Suppressor macrophage treated with lipopolysaccharide for 4 hours (primary cell): ENCODE data around the gene SLC1A4.
"Not testable (repeated sequence)": the region's sequence is repeated elsewhere in the genome, so short reads cannot be mapped to it uniquely, and the experiment has no call there.

Experiments used
- DNase-seq: peaks from one replicate; pipeline ENCODE4 v3.0.0-alpha.2; 2020

SLC1A4 gene

DNA sequence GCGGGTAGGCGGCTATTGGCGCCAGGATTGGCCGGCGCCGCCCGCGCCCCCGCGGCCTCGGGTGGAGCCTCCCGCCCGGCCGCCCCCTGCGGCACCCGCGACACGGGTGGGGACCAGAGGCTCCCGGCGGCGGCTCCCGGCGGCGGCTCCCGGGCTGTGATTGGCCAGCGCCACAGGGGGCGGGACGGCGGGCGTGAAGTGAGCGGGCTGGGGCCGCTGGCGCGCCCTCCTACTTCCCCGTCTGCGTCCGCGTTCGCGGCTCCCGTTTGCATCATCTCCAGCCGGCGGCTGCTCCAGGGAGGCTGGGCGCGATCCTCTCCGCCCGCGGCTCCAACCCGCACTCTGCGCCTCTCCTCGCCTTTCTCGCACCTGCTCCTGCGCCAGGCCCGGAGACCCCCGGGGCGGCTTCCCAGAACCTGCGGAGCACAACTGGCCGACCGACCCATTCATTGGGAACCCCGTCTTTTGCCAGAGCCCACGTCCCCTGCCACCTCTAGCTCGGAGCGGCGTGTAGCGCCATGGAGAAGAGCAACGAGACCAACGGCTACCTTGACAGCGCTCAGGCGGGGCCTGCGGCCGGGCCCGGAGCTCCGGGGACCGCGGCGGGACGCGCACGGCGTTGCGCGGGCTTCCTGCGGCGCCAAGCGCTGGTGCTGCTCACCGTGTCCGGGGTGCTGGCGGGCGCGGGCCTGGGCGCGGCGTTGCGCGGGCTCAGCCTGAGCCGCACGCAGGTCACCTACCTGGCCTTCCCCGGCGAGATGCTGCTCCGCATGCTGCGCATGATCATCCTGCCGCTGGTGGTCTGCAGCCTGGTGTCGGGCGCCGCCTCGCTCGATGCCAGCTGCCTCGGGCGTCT lies at the start of gene SLC1A4:
Gene SLC1A4, plus strand, starts transcription at position 274 of the 856 bp plus-strand sequence. Its CDS starts 245 bp downstream, at position 519.
- peak; percentile 98 for DNase-seq

DNA sequence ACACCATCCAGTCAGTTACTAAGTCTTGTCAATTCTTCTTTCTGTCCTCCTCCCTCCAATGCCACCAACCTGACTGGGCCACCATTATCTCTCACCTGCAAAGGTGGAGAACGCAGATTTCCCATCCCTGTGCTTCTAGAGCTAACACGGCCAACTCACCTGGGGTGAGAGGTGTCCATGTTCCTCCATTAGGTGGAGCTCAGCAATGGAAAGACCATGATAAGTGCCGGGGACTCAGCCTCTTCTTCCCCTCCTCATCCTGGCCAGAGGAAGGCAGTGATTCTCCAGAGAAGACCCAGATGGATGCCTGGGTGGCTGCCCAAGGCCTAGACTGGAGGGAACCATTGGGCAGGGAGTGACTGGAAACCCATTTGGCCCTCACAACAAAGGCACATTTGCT lies 48.1 kb upstream of the SLC1A4 start:
- DNase-seq = no peak

DNA sequence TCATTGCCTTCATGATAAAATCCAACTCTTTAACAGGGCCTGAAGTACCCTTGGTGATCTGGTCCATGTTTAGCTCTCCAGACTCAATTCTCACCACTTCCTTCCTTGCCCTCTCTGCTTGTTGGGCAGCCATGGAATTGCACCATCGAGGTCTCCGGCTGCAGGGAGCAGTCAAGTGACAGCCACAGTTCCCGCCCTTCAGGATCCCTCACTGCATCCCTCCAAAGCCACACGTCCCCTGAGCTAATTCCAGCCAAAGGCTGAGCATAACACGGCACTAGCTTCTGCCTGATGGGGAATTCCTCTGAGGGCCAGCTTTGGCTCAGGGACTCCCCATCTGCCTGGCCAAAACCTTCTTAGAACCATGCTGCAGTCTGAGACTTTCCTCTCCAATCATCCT lies 47.4 kb upstream of the SLC1A4 start:
- peak; percentile 59 for DNase-seq

DNA sequence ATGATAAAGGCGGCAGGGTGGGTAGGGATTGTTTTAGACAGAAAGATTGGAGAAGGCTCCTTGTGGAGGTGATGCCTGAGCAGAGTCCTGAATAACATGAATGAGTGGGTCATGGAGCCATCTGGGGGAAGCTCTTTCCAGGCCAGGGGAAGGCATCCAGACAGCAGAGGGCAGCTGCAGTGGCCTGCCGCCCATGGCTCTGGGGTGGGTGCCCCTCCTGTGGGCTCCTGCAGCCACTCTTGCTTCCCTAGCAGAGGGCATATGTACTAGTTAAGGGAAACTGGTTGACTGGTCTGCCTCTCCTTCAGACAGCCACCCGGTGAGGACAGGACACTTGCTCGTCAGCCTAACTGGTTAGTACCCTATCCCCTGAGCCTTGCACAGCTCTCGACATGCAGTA lies 46.5 kb upstream of the SLC1A4 start:
- DNase-seq = no peak

DNA sequence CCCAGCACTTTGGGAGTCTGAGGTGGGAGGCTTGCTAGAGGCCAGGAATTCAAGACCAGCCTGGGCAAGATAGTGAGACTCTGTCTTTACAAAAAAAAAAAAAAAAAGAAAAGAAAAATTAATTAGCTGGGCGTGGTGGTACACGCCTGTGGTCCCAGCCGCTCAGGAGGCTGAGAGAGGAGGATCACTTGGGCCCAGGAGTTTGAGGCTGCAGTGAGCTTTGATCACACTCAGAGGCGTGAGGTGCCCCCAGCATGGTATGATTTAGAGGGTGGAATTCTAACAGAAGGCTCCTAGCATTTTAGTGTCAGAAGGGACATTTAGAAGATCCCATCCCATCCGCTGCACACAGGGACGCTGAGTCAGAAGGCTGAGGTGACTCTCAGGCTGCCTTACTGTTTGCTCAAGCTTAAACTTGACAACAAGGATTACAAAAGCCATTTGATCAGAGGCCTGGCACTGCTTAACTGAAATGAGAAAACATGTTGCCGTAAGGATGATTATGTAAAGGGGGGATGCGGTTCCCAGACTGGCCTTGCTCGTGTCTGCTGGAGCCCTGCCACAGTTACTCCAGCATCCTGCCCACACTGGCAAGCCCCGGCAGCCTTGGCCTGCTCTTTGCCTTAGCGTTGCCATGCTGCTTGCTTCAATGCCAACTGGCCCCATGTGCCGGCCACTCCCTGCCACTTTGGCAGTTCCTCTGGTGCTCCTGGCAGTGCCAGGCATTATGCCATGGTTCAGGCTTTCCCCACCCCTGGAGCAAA lies 45.6 kb upstream of the SLC1A4 start:
- peak; percentile 61 for DNase-seq

DNA sequence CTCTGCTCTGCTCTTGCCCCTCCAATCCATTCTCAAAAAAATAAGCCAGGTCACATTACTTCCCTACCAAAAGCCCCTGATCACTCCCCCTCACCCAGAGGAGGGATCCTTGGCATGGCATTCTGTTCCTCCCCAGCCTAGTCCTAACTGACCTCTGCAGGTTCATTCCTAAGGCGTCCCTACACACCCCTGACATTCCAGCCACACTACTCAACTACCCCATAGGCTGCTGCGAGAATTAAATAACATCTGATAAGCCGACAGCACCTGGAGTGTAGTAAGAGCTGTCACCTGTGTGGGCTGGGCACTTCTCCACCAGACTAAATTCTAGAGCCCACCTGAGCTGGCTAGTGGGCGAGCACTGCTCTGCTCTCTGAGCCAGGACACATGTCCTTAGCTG lies 44.7 kb upstream of the SLC1A4 start:
- DNase-seq = no peak

DNA sequence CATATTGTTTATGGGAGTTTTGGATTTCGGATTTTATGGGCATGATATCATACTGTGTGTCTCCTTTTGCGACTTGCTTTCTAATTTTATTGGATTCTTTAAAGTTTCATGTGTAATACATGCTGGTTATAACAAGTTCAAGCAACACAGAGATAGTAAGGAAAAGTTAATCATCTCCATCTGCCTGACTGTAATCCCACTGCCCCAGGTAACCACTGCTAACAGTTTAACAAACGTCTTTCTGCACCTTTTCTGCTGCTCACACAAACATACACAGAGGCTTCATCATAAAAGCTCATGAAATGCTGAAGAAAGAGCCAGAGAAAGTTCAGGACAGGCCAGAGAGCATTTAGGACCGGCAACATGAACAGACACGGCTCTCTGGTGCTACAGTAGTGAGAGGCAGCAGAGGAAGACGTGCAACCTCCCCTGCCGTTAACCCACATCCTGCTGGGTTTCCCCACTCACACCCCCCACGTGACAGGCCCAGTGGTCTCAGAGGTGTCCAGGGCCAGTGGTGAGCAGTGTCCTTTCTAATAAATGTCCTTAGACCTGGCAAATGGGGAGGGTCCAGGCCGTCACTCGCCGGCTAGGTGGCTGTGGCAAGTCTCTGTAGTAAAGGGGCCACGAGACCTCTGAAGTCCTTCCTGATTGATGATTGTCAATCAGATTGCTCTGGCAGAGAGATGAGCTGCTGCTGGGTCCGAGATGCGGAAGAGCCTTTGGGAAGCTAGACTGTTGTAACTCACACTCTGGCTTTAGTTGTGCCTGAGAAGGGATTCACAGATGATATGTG lies 43.0 kb upstream of the SLC1A4 start:
- DNase-seq = peak; percentile 60

DNA sequence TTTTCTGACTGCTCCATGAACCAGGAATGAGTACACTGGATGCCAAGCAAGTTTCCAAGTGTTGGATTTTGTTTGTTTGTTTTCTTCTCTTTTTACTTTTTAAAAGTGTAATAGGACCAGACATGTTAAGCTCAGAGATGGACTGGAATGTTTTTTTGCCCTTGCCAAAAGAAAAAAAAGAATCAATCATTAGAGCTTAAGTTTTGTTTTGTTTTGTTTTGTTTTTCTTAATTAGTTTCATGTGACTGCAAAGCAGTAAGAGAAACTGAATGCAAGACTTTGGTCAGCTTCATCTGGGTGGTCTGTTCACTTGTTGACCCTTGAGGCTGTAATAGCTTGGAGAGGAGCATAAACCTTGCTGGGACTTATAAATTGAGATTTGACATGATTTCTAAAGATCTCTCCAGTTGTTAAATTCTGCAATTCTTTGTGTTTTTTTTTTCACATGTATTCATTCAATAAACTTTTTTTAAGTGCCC lies 42.4 kb upstream of the SLC1A4 start:
- DNase-seq = no peak

DNA sequence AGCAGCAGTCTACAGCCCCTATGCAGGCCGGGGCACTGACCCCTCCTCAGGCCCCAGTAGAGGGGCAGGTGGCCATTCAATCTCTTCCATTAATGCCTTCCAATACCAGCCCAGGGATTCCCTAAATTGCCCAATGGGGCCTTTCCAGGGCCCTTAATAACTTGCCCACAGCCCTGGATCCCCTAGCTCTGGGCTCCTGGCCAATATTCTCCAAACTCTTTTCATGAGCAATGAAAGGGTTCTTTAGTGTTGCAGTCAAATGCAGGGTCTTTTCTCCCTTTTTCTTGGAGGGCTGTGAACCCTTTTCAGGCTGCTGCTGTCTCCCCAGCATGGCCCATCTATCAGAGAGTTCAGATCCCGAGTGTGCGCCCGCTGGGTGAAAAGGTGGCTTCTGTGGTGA lies 41.3 kb upstream of the SLC1A4 start:
- DNase-seq = no peak

DNA sequence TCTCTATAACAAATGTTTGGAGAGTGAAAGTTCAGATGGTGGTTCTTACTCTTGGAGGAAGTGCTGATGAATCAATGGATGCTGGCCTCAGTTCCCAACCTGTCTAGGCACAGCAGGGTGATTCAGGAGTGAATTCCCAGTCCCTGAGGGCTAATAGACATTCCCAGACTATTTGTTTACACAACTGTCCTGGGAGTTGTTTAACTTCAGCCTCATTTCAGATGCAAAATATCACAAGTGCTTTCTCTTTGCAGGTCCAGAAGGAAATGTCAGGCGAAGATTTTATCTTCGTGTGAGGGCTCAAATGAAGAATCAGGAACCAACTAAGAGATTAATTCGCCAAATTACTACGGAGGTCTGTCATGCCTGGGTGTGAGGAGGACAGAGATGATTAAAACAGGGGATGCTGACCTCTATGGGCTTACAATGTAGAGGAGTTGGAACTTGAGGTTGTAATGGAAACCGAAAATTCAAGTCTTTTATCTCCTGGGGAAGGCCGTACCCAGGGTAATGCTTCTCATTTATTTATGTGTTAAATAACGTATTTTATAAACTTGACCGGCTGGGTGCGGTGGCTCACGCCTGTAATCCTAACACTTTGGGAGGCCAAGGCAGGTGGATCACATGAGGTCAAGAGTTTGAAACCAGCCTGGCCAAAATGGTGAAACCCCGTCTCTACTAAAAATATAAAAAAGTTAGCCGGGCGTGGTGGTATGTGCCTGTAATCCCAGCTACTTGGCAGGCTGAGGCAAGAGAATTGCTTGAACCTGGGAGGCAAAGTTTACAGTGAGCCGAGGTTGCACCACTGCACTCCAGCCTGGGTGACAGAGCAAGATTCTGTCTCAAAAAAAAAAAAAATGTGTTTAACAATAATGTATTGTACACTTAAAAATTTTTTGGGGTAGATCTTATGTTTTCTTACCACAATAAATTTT lies 38.7 kb upstream of the SLC1A4 start:
- no peak for DNase-seq

DNA sequence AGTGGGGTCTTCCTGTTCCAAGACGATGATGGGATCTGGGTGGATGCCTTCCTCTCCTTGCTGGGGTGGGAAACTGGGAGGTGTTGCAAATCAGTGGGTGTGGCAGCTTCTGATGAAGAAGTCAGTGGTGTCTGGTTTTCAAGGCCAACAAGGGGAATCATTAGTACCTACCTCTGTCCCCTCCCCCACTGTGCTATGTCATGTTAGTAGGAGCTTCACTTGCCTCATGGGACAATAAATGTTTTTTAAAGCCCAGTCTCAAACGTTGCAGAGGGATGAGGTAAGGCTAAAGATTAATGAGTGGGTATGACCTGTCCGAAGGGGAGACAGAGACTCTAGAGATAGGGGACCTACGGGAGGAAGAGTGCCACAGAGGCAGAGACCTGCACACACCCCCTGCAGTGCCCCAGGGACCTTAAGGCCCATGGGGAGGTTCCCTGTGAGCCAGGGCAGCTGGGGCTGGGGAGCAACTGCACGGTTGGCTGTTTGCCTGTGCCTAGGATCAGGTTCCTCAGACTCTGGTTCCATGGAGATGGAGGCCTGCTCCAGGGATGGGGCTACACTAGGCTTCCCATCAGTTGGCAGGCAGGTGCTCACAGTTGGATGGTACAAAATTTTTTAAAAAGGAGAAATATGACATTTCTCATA lies 37.8 kb upstream of the SLC1A4 start:
- no peak for DNase-seq

DNA sequence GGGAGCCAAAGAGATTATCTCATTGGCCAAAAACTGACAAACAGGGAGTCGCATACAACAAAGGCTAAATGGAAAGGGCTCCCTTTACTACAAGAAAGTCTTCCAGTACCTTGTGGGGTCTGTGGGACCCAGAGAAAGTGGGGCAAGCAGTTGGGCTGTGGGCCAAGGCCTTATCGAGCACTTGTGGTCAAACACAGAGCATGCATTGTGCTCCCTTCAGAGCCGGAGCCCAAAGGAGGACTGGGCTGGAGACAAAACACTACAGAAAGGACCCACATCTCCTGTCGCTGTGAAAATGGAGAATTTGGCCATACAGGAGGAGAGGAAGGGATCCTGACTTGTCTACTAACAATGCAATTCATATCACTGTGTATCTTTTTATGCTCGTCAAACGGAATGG lies 37.1 kb upstream of the SLC1A4 start:
- no peak for DNase-seq

DNA sequence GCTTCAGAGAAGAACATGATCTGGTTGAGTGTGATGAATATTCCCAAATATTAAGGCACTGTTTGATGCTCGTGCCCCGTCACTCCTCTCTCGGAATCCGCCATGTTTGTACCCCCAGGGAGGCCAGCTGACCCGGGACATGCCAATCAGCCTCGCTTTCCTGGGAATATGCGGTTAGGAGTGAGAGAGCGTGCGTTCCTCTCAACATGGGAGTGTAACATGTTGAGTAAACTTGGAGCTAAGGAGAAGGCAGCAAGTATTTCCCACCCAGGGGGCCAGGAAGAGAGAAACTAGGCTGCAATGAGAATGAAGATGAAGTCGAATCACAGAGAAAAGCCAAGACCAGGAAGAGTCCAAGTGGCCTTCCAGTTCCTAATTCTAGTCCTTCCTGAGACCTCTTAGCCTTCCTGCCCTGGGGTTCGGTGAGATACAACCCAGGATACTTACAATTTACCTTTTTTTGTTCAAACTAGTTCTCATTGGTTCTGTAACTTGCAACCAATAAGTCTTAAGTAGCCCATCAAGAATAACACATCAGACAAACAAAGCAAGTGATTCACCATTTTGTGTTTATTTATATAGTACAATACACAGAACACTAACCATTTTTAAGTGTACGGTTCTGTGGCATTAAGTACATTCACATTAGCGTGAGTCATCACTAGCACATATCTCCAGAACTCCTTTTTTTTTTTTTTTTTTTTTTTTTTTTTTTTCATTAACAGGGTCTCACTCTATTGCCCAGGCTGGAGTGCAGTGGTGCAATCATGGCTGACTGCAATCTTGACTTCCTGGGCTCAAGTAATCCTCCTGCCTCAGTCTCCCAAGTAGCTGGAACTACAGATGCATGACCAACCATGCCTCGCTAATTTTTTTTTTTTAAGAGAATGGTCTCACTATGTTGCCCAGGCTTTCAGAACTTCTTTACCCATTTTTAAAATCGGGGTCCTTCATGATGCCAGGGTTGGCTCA lies 36.4 kb upstream of the SLC1A4 start:
- DNase-seq = no peak

DNA sequence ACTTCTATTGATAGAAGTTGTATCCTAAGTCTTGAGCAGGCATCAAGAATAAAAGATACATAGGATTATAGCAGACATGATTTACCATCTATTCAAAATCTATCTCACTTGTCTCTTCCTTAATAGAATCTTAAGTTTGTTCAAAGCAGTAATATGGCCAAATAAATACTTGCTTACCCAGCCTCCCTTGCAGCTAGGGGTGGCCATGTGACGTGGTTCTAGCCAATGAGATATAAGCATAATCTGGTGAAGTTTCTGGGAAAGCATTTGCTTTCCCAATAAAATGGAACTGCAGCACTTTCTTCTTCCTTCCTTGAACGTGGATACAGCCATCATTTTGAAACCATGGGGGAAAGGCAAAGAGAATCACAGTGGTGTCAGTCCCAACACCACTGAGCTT lies 33.7 kb upstream of the SLC1A4 start:
- no peak for DNase-seq

DNA sequence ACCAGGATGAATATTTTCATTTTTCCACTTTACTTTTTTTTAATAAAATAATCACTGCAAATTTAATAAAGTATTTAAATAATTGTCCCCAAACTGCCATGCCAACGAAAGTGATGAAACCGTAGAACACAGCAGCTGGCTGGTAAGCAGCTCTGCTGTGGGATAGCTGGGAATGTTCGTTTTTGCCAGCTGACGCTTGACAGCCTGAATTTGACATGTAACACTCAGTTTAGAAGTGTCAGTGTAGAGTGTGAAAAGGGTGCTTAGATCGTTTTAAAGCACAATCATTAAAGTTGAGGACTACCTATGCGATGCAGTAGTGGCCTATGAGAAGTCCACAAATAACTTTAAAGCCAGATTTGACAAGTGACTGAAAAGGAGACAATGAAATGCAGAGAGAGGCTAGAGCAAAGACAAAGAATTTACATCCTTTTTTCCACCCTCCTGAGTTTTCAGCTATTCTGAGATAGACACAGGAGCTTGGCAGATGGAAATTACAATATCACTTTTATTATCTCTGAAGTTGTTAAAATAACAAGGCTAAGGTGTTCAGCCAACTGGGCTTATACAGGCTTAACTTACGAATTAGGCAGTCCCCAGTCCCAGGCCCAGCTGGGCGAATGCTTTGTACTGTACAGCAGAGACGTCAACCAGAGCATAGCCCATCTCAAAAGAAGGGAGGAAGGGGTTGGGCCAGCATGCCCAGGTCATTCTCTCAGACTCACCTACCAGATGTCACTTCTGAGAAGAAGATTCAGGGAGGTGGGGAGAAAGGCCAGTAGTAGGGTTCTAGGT lies 31.9 kb upstream of the SLC1A4 start:
- no peak for DNase-seq

DNA sequence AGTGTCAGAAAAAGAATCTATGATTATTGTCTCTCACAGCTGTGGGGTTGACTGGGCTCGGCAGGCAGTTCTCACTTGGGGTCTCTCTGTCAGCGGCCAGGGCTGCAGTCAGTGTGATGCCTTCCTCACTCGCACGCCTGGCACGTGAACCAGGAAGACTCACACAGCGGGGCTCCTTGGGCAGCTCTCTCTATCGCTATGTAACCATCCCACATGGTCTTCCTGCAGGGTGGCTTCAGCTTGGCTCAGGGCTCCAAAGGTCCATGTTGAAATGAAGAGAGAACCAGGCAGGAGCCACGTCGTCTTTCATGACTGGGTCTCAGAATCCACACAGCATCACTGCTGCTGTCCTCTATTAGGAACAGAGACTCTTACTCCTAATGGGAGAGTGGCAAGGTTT lies 30.6 kb upstream of the SLC1A4 start:
- DNase-seq = no peak

DNA sequence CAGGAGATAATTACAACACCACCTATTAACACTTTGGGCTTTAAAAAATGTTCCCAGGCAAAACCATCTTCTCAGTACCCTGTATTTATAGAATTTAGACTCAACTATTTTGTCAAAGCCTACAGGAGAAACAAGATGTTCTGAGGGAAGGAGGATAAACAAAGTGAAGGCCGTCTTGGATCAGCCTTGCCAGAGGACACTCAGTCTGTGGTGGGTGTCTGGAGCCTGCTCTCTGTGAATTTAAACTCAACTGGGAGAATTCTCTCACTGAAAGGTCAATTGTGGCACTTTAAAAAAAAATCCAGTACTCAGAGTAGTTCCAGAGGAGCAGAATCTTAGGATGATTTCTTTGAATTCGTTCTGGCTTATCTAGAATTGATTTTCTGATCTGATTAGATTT lies 28.4 kb upstream of the SLC1A4 start:
- DNase-seq = no peak

DNA sequence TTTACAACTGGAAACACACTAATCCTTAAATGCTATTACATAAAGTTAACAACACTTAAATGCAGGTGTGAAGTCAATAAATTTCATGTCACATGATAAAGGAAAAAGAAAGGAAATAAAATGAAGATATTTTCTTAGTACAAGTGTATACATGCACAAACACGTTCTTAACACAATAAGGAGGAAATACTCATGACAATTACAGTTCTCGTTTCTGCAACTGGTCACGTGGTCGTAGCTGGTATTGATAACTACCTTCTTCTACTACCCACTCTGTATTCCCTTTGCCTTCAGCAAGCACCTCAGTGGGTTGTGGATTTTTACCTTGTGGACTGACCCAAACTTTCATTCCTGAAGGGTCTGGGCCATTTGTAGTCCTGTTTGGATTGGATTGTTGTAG lies 26.1 kb upstream of the SLC1A4 start:
- not testable (repeated sequence) for DNase-seq

DNA sequence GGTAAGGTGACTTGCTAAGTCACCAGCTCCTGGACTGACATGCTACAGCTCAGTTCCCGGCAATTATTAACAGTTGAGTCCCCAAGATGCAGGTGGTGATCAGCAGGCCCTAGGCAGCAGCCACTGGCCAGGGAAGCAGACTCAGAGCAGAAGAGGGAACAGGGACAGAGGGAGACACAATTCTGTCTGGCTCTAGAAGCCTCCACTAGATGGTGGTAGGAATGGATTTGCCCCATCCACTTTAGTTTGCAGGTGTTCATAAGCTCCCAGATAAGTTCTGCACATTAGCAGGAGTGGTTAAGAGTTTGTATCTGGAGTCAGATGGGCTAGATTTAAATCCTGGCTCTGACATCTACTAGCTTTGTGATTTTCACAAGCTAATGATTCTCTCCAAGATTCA lies 25.5 kb upstream of the SLC1A4 start:
- no peak for DNase-seq
